Middle frontal gyrus (tissue), 1 donor: ENCODE data around the gene NAV2.
A peak's percentile ranks its signal among the peaks of the same experiment; 100 is the strongest.
"Not testable (repeated sequence)": the region's sequence is repeated elsewhere in the genome, so short reads cannot be mapped to it uniquely, and the experiment has no call there.

ENCODE experiments used
- DNase-seq: peaks from one replicate; pipeline ENCODE4 v3.0.0-alpha.2; 2015; ENCODE audit warnings: low spot score; ENCODE audit errors: extremely low spot score

The NAV2 gene

GRCh38 chr11:20109731-20110445 is 397.3 kb downstream of the NAV2 start:
- no peak for DNase-seq

- no peak for DNase-seq
These were observed 398.5 kb downstream of the NAV2 start for GRCh38 chr11:20110908-20111669.

GRCh38 chr11:20111871-20112270 is 399.2 kb downstream of the NAV2 start:
- DNase-seq = no peak

GRCh38 chr11:20112291-20113148 is 399.9 kb downstream of the NAV2 start:
- DNase-seq = no peak

GRCh38 chr11:20113149-20113438 is 400.5 kb downstream of the NAV2 start:
- no peak for DNase-seq

GRCh38 chr11:20114588-20114987 is 402.0 kb downstream of the NAV2 start:
- no peak for DNase-seq

- DNase-seq = no peak
These were observed 404.2 kb downstream of the NAV2 start for GRCh38 chr11:20116825-20117224.

- no peak for DNase-seq
These were observed 404.7 kb downstream of the NAV2 start for GRCh38 chr11:20117291-20117690.

GRCh38 chr11:20118209-20118608 is 405.6 kb downstream of the NAV2 start:
- DNase-seq = no peak

GRCh38 chr11:20119315-20119714 is 406.7 kb downstream of the NAV2 start:
- DNase-seq = no peak

- DNase-seq = no peak
These were observed 407.7 kb downstream of the NAV2 start for GRCh38 chr11:20120134-20120925.

- no peak for DNase-seq
These were observed 409.5 kb downstream of the NAV2 start for GRCh38 chr11:20122131-20122530.

GRCh38 chr11:20125927-20126326 is 413.3 kb downstream of the NAV2 start:
- no peak for DNase-seq

- DNase-seq = no peak
These were observed 414.1 kb downstream of the NAV2 start for GRCh38 chr11:20126724-20127123.

GRCh38 chr11:20127671-20128527 is 415.3 kb downstream of the NAV2 start:
- peak; percentile 45 for DNase-seq

- DNase-seq = not testable (repeated sequence)
These were observed 415.8 kb downstream of the NAV2 start for GRCh38 chr11:20128528-20128825.

GRCh38 chr11:20129665-20130064 is 417.0 kb downstream of the NAV2 start:
- DNase-seq = no peak

- DNase-seq = no peak
These were observed 419.4 kb downstream of the NAV2 start for GRCh38 chr11:20131788-20132666.

- DNase-seq = no peak
These were observed 420.0 kb downstream of the NAV2 start for GRCh38 chr11:20132667-20133039.
